ENCODE data around the gene PCDHGA1.

The PCDHGA1 gene

GRCh38 chr5:141547921-141548320 is 217.6 kb downstream of the PCDHGA1 start:
- no peak for DNase-seq

- DNase-seq: peak; percentile 32
Measured at GRCh38 chr5:141557681-141558136, 227.4 kb downstream of the PCDHGA1 start.

GRCh38 chr5:141558150-141558549 is 227.8 kb downstream of the PCDHGA1 start:
- no peak for DNase-seq

- DNase-seq: no peak
Measured at GRCh38 chr5:141559461-141559860, 229.1 kb downstream of the PCDHGA1 start.

DNA sequence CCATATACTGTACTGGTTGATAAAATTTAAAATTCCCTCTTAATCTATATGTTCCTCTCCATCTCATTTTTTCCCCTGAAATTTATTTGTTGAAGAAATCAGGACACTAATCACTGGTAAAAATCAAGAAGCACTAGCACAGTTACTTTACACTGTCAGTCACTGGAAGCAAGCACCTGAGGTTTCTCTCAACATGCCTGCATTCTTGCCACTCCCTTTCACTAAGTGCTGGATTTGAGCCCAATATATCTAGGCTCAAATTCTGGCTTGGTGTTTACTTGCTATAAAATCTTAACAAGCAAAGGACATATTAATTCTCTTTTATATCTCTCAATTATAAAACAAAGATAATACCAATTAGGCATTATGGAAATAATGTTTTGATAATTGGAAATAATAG is 229.8 kb downstream of the PCDHGA1 start:
- DNase-seq: no peak

GRCh38 chr5:141560725-141561483 is 230.6 kb downstream of the PCDHGA1 start:
- peak; percentile 87 for DNase-seq
